H9 (cell line): ENCODE results near the gene GFY. TPM values are rescaled to one million over a fixed set of nuclear protein-coding genes. Genes with fewer than 3 reads are reported as not detected.

Source experiments
- DNase-seq: peaks from one replicate; pipeline ENCODE4 v3.0.0-alpha.2; 2017
- H2AFZ ChIP-seq: one replicate; pipeline ENCODE4 v1.6.1; 2013; ENCODE audit warnings: mild to moderate bottlenecking, low read length, control low read depth, moderate library complexity
- H2AK5ac ChIP-seq: 2 replicates; pipeline ENCODE4 v1.6.1; 2013; ENCODE audit warnings: low read length, control low read depth, mixed read lengths; ENCODE audit not compliant: insufficient read length
- H2BK120ac ChIP-seq: one replicate; pipeline ENCODE4 v1.6.1; 2013; ENCODE audit warnings: low read depth, mild to moderate bottlenecking, low read length, control low read depth, inconsistent platforms; ENCODE audit not compliant: poor library complexity, severe bottlenecking
- H2BK12ac ChIP-seq: 2 replicates; pipeline ENCODE4 v1.6.1; 2013; ENCODE audit warnings: low read length, control low read depth, mixed read lengths, low read depth; ENCODE audit not compliant: insufficient read length
- H2BK15ac ChIP-seq: 2 replicates; pipeline ENCODE4 v1.6.1; 2013; ENCODE audit warnings: low read depth, low read length, control low read depth
- H2BK20ac ChIP-seq: one replicate; pipeline ENCODE4 v1.6.1; 2013; ENCODE audit warnings: low read depth, mild to moderate bottlenecking, low read length, control low read depth, inconsistent platforms; ENCODE audit not compliant: poor library complexity, severe bottlenecking
- H2BK5ac ChIP-seq: 2 replicates; pipeline ENCODE4 v1.6.1; 2013; ENCODE audit warnings: low read length, control low read depth, mixed read lengths; ENCODE audit not compliant: insufficient read length
- H3K14ac ChIP-seq: 2 replicates; pipeline ENCODE4 v1.6.1; 2013; ENCODE audit warnings: low read length, control low read depth; ENCODE audit not compliant: insufficient read depth
- H3K18ac ChIP-seq: 2 replicates; pipeline ENCODE4 v1.6.1; 2013; ENCODE audit warnings: low read depth, mild to moderate bottlenecking, mixed read lengths, low read length, control low read depth; ENCODE audit not compliant: insufficient read length
- H3K23ac ChIP-seq: 2 replicates; pipeline ENCODE4 v1.6.1; 2013; ENCODE audit warnings: low read length, control low read depth, mixed read lengths, low read depth; ENCODE audit not compliant: insufficient read length
- H3K23me2 ChIP-seq: 2 replicates; pipeline ENCODE4 v1.6.1; 2013; ENCODE audit warnings: low read depth, mild to moderate bottlenecking, mixed read lengths, low read length, control low read depth; ENCODE audit not compliant: insufficient read length, poor library complexity, severe bottlenecking
- H3K27ac ChIP-seq: 2 replicates; pipeline ENCODE4 v1.5.1; 2013; ENCODE audit warnings: low read length, control low read depth, mixed read lengths, low read depth; ENCODE audit not compliant: insufficient read length
- H3K27me3 ChIP-seq: 2 replicates; pipeline ENCODE4 v1.6.1; 2013; ENCODE audit warnings: low read length, control low read depth, inconsistent platforms; ENCODE audit not compliant: insufficient read depth
- H3K4ac ChIP-seq: 2 replicates; pipeline ENCODE4 v1.6.1; 2013; ENCODE audit warnings: low read depth, mild to moderate bottlenecking, control low read depth, inconsistent platforms, low read length, moderate library complexity
- H3K4me1 ChIP-seq: 2 replicates; pipeline ENCODE4 v1.6.1; 2013; ENCODE audit warnings: low read length, control low read depth, inconsistent platforms; ENCODE audit not compliant: insufficient read depth
- H3K4me2 ChIP-seq: 2 replicates; pipeline ENCODE4 v1.6.1; 2013; ENCODE audit warnings: low read length, control low read depth, mixed read lengths; ENCODE audit not compliant: insufficient read length, insufficient read depth
- H3K56ac ChIP-seq: 2 replicates; pipeline ENCODE4 v1.6.1; 2013; ENCODE audit warnings: low read depth, mild to moderate bottlenecking, mixed read lengths, low read length, control low read depth; ENCODE audit not compliant: insufficient read length
- H3K79me1 ChIP-seq: 2 replicates; pipeline ENCODE4 v1.6.1; 2013; ENCODE audit warnings: low read depth, mild to moderate bottlenecking, moderate library complexity, low read length, control low read depth, inconsistent platforms; ENCODE audit not compliant: insufficient read depth, poor library complexity, severe bottlenecking
- H3K79me2 ChIP-seq: 2 replicates; pipeline ENCODE4 v1.6.1; 2013; ENCODE audit warnings: low read length, control low read depth, inconsistent platforms; ENCODE audit not compliant: insufficient read depth
- H3K9ac ChIP-seq: 2 replicates; pipeline ENCODE4 v1.6.1; 2013; ENCODE audit warnings: low read length, control low read depth, mixed read lengths; ENCODE audit not compliant: insufficient read length; ENCODE audit errors: extremely low read depth
- H3K9me3 ChIP-seq: one replicate; pipeline ENCODE4 v1.6.1; 2013; ENCODE audit warnings: low read depth, low read length, inconsistent platforms; ENCODE audit not compliant: control insufficient read depth
- H3T11ph ChIP-seq: one replicate; pipeline ENCODE4 v1.6.1; 2013; ENCODE audit warnings: mild to moderate bottlenecking, low read length, control low read depth, inconsistent platforms
- H4K20me1 ChIP-seq: one replicate; pipeline ENCODE4 v1.6.1; 2013; ENCODE audit not compliant: control insufficient read depth, insufficient read length, insufficient read depth
- H4K5ac ChIP-seq: 2 replicates; pipeline ENCODE4 v1.6.1; 2013; ENCODE audit warnings: low read depth, mild to moderate bottlenecking, mixed read lengths, low read length, control low read depth; ENCODE audit not compliant: insufficient read length
- H4K8ac ChIP-seq: replicated peaks from 2 replicates; pipeline ENCODE4 v1.6.1; 2013; ENCODE audit warnings: low read length, control low read depth, mixed read lengths, low read depth; ENCODE audit not compliant: insufficient read length
- H4K91ac ChIP-seq: 2 replicates; pipeline ENCODE4 v1.6.1; 2013; ENCODE audit warnings: low read depth, mild to moderate bottlenecking, moderate library complexity, mixed read lengths, low read length, control low read depth; ENCODE audit not compliant: insufficient read length
- H3K27ac Mint-ChIP-seq, 3 experiments: 2 replicates in 2 of 3; 3 replicates in 1 of 3; pipeline ENCODE4 v1.8.0; 2020 to 2021; ENCODE audit warnings: mixed read lengths in 3 of 3, mild to moderate bottlenecking in 1 of 3, moderate library complexity in 1 of 3
- H3K27me3 Mint-ChIP-seq: 2 replicates; pipeline ENCODE4 v1.8.0; 2021; ENCODE audit warnings: low read depth, mild to moderate bottlenecking, moderate library complexity, mixed read lengths
- H3K36me3 Mint-ChIP-seq, 3 experiments: 2 replicates in 2 of 3; 3 replicates in 1 of 3; pipeline ENCODE4 v1.8.0; 2020 to 2021; ENCODE audit warnings: low read depth in 3 of 3, mixed read lengths in 3 of 3; ENCODE audit not compliant: insufficient read depth in 1 of 3
- H3K4me1 Mint-ChIP-seq, 2 experiments: 2 replicates each; pipeline ENCODE4 v1.8.0; 2020; ENCODE audit warnings: mixed read lengths in 2 of 2
- H3K4me3 Mint-ChIP-seq, 2 experiments: 2 replicates in 1 of 2; 3 replicates in 1 of 2; pipeline ENCODE4 v1.8.0; 2020 to 2021; ENCODE audit warnings: mild to moderate bottlenecking in 2 of 2, mixed read lengths in 2 of 2, moderate library complexity in 1 of 2
- H3K9me3 Mint-ChIP-seq, 2 experiments: 2 replicates in 1 of 2; 3 replicates in 1 of 2; pipeline ENCODE4 v1.8.0; 2020; ENCODE audit warnings: mild to moderate bottlenecking in 2 of 2, mixed read lengths in 2 of 2, moderate library complexity in 1 of 2
- CTCF ChIP-seq: fragments of 200-600 bp; sonication (generic); conservative IDR thresholded peaks from 3 replicates; pipeline ENCODE4 v1.8.0; 2021; ENCODE audit warnings: antibody characterized with exemption, mild to moderate bottlenecking
- WGBS: extraction: QIAGEN DNeasy Blood & Tissue Kit; methylation state at CpG from one replicate; pipeline ENCODE4 v1.1.7; 2013; ENCODE audit warnings: missing lambda C conversion rate, low lambda C conversion rate, mixed read lengths; ENCODE audit not compliant: insufficient read length; ENCODE audit errors: extremely low coverage; 5-methylcytosine and 5-hydroxymethylcytosine counted together
- total RNA-seq: library from RNA; stranded (reverse); gene quantifications from 2 replicates; pipeline ENCODE4 v1.2.1, GENCODE V29; 2021

GFY gene
- total RNA-seq, 1 experiment from 2014 or later = 1.3 TPM

GRCh38 chr19:49453757-49454240 is 28.6 kb downstream of the GFY start:
- WGBS = no CpG with 5 or more reads among the region's 10 CpGs
- Histone ChIP-seq H3K18ac (peak overlapping the region; percentile 94), H2AFZ (no peak overlapping the region), H4K91ac (peak overlapping the region; percentile 48), H4K5ac (no peak overlapping the region), H3K14ac (peak overlapping the region; percentile 90), H2BK120ac (no peak overlapping the region), H3K9ac (peak overlapping the region; percentile 97), H3K79me1 (peaks cover 7% of the 10 kb centered on the region), H3K27ac (peak overlapping the region; percentile 72), H2BK12ac (no peak overlapping the region), H2BK5ac (peak overlapping the region; percentile 69), H2BK20ac (no peak overlapping the region), H3K79me2 (no peaks in the 10 kb centered on the region; the same call in 1 of the 2 replicates), H3K4ac (no peak overlapping the region; the same call in 1 of the 2 replicates), H4K8ac (no peak overlapping the region), H3K4me1 (no peaks in the 10 kb centered on the region), H2BK15ac (no peak overlapping the region), H3T11ph (peak overlapping the region; percentile 37), H3K23ac (no peak overlapping the region), H3K56ac (no peak overlapping the region), H3K4me2 (peak overlapping the region; percentile 72), H3K9me3 (no peaks in the 10 kb centered on the region), H3K23me2 (peaks cover 5% of the 10 kb centered on the region), H2AK5ac (no peak overlapping the region), H4K20me1 (no peaks in the 10 kb centered on the region), H3K27me3 (no peaks in the 10 kb centered on the region)
- Mint-ChIP-seq H3K4me3 (peak overlapping the region; percentile 96 to 98), H3K9me3 (no peaks in the 10 kb centered on the region; a peak in 1 of 5 replicates), H3K27ac (peak overlapping the region; percentile 99 to 100 (median 99)), H3K36me3 (peaks cover 29 to 41% (median 36%) of the 10 kb centered on the region in 3 experiments), H3K27me3 (no peaks in the 10 kb centered on the region; the same call in 1 of the 2 replicates), H3K4me1 (peaks cover 6 to 22% of the 10 kb centered on the region in 2 experiments)
- TF ChIP-seq CTCF = no peak
- DNase-seq = no peak
